Bronchial epithelial cell (primary cell): ENCODE results near the gene CSNK1A1. TPM values are rescaled to one million over a fixed set of nuclear protein-coding genes. Genes with fewer than 3 reads are reported as not detected.

Experiments used
- DNase-seq: peaks from one replicate; pipeline ENCODE4 v3.0.0-alpha.2; 2010; ENCODE audit warnings: low read depth
- FAIRE-seq: peaks from 2 replicates; lab custom pipeline; 2011; peaks lifted over from hg19 to GRCh38; lab: Jason Lieb, UNC
- H3K27me3 ChIP-seq: 2 replicates; pipeline ENCODE4 v1.5.1; 2011; ENCODE audit warnings: low read length; ENCODE audit not compliant: control insufficient read depth, insufficient read depth
- H3K36me3 ChIP-seq: 2 replicates; pipeline ENCODE4 v1.5.1; 2011; ENCODE audit warnings: low read length; ENCODE audit not compliant: control insufficient read depth, insufficient read depth
- H3K4me3 ChIP-seq: 2 replicates; pipeline ENCODE4 v1.5.1; 2011; ENCODE audit warnings: mild to moderate bottlenecking, low read depth, low read length, control low read depth
- total RNA-seq: library from RNA; depleted of rRNA; stranded (reverse); fragments of >200 nt; gene quantifications from 2 replicates; pipeline ENCODE4 v1.2.1, GENCODE V29; 2014
- TF ChIP-seq, protein P1 (sequence below): IDR thresholded peaks from 2 replicates; pipeline ENCODE4 v1.5.1; 2011; ENCODE audit warnings: mild to moderate bottlenecking, moderate library complexity, low read length, control low read depth, inconsistent platforms; ENCODE audit not compliant: insufficient read depth, severe bottlenecking

CSNK1A1 gene
- total RNA-seq, 1 donor from 2014 or later = 518 TPM

- TF ChIP-seq, protein P1, sequence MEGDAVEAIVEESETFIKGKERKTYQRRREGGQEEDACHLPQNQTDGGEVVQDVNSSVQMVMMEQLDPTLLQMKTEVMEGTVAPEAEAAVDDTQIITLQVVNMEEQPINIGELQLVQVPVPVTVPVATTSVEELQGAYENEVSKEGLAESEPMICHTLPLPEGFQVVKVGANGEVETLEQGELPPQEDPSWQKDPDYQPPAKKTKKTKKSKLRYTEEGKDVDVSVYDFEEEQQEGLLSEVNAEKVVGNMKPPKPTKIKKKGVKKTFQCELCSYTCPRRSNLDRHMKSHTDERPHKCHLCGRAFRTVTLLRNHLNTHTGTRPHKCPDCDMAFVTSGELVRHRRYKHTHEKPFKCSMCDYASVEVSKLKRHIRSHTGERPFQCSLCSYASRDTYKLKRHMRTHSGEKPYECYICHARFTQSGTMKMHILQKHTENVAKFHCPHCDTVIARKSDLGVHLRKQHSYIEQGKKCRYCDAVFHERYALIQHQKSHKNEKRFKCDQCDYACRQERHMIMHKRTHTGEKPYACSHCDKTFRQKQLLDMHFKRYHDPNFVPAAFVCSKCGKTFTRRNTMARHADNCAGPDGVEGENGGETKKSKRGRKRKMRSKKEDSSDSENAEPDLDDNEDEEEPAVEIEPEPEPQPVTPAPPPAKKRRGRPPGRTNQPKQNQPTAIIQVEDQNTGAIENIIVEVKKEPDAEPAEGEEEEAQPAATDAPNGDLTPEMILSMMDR = no peak
- peak; percentile 100 for DNase-seq
- no peak for FAIRE-seq
- H3K36me3 ChIP-seq = no peaks in the 10 kb centered on the region
- H3K4me3 ChIP-seq = no peak overlapping the region
- no peaks in the 10 kb centered on the region for H3K27me3 ChIP-seq
These were observed 65.3 kb downstream of the CSNK1A1 start for GRCh38 chr5:149485655-149486615.

DNA sequence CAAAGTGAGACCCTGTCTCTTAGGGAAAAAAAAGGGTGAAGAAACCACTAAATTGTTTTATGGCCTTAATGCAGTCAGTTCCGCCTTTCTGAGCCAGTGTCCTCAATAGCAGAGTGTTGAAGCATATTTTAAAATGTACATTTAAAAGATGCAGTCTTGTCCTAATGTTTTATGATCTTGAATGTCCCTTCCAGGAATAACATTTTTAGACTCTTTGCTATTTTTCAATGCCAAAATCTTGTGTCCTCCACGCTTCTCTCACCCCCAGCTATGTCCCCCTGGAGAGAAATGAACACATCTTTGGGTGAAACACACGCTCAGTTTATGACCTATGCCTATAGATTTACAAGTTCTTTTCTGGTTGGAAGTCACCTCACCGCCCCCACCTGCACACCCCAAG lies 69.8 kb downstream of the CSNK1A1 start:
- FAIRE-seq (no peak), DNase-seq (no peak)
- H3K36me3 ChIP-seq = no peaks in the 10 kb centered on the region
- no peaks in the 10 kb centered on the region for H3K27me3 ChIP-seq
- TF ChIP-seq, protein P1 = no peak
- H3K4me3 ChIP-seq = no peak overlapping the region

DNA sequence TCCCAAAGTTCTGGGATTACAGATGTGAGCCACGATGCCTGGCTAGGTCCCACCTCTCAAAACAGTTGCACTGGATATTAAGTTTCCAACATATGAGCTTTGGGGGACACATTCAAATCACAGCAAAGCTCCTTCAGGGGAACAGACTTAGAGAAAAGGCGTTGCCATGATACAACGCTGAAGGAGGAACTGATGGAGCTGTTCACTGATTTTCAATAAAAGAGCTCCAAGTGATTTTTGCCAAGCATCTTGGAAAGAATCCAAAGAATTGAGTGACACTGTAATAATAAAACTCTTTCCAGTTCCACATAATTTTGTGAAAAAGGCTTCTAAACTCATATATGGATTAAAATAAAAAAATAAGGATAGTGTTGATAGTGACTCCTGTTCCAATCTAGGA lies 72.5 kb downstream of the CSNK1A1 start:
- Histone ChIP-seq H3K36me3 (no peaks in the 10 kb centered on the region), H3K4me3 (no peak overlapping the region), H3K27me3 (no peaks in the 10 kb centered on the region)
- no peak for DNase-seq
- no peak for FAIRE-seq
- TF ChIP-seq, protein P1 = no peak

DNA sequence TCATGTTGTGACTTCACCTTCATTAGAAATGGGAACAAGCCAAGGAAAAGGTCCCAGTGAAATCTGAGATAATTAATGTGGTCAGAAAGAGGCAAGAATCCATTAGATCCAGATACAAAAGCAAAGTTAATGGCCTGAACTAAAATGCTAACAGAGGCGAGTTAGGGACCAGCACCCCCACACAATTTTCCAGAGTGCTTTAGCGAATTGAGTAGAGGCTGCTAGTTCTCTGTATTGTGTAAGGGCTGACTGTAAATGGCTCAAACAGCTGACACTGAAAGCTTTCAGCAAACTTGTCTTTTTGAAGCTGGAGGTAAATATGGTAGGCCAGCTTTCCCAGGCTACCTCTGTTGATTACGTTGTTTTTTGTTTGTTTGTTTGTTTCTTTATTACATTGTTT lies 75.5 kb downstream of the CSNK1A1 start:
- TF ChIP-seq, protein P1 = no peak
- H3K4me3 ChIP-seq = no peak overlapping the region
- no peak for FAIRE-seq

DNA sequence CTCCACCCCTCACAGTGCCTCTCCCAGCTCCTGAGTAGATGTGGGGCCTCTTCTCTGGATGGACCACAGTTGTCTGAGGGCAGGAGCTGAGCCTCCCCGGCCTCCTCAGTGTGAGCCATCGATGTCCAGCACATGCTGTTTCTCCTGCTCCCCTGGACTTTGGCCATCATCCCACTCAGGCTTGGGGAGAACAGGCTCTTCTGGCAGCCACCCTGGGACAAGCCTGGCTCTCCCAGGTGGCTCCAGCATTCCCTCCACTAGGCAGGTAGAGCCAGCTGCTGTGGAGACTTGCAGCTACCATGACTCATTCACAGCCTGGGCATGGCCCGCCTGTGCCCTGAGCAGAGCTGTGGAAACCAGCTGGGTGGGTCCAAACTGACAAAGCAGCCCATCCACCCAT lies 77.0 kb downstream of the CSNK1A1 start:
- no peaks in the 10 kb centered on the region for H3K27me3 ChIP-seq
- peak; percentile 89 for DNase-seq
- TF ChIP-seq, protein P1 = peak; percentile 58
- no peak overlapping the region for H3K4me3 ChIP-seq
- peak; percentile 91 for FAIRE-seq
- no peaks in the 10 kb centered on the region for H3K36me3 ChIP-seq

More for the DNA sequence above, 75.5 kb downstream of the CSNK1A1 start:
- Histone ChIP-seq H3K27me3 (no peaks in the 10 kb centered on the region), H3K36me3 (no peaks in the 10 kb centered on the region)
- no peak for DNase-seq
